Brain pericyte (primary cell): ENCODE results near the gene RNF114.

ENCODE experiments used
- DNase-seq: peaks from one replicate; pipeline ENCODE4 v3.0.0-alpha.2; 2012; ENCODE audit warnings: low read depth, low spot score

Gene RNF114

GRCh38 chr20:49904440-49905214, 31.6 kb upstream of the RNF114 start:
- no peak for DNase-seq

GRCh38 chr20:49905415-49906091, 30.6 kb upstream of the RNF114 start:
- no peak for DNase-seq

- DNase-seq = no peak
Measured at GRCh38 chr20:49906101-49906604, 30.0 kb upstream of the RNF114 start.

GRCh38 chr20:49906615-49907154, 29.5 kb upstream of the RNF114 start:
- DNase-seq = no peak

GRCh38 chr20:49907405-49908257, 28.6 kb upstream of the RNF114 start:
- no peak for DNase-seq

- no peak for DNase-seq
Measured at GRCh38 chr20:49908258-49908565, 28.0 kb upstream of the RNF114 start.

GRCh38 chr20:49909499-49910339, 26.5 kb upstream of the RNF114 start:
- DNase-seq = no peak

- no peak for DNase-seq
Measured at GRCh38 chr20:49910340-49910706, 25.9 kb upstream of the RNF114 start.

GRCh38 chr20:49913399-49914047, 22.7 kb upstream of the RNF114 start:
- DNase-seq = no peak

- no peak for DNase-seq
Measured at GRCh38 chr20:49914310-49915117, 21.7 kb upstream of the RNF114 start.

GRCh38 chr20:49915118-49915379, 21.1 kb upstream of the RNF114 start:
- no peak for DNase-seq

GRCh38 chr20:49915380-49916145, 20.6 kb upstream of the RNF114 start, which contains the start of gene SPATA2:
Gene SPATA2, minus strand, starts transcription at chr20:49915529. Its CDS starts 7,039 bp downstream, at chr20:49908490.
- peak; percentile 66 for DNase-seq

- no peak for DNase-seq
Measured at GRCh38 chr20:49916146-49917002, 19.8 kb upstream of the RNF114 start.

- no peak for DNase-seq
Measured at GRCh38 chr20:49918446-49918845, 17.8 kb upstream of the RNF114 start.

- DNase-seq = no peak
Measured at GRCh38 chr20:49919009-49919408, 17.2 kb upstream of the RNF114 start.

GRCh38 chr20:49919461-49919860, 16.7 kb upstream of the RNF114 start:
- no peak for DNase-seq

GRCh38 chr20:49924247-49924646, 11.9 kb upstream of the RNF114 start:
- no peak for DNase-seq

GRCh38 chr20:49925901-49926454, 10.2 kb upstream of the RNF114 start:
- no peak for DNase-seq
